KOPT-K1 (cell line): ENCODE data around the gene PLEKHA7.
"Not testable (repeated sequence)": the region's sequence is repeated elsewhere in the genome, so short reads cannot be mapped to it uniquely, and the experiment has no call there.

Experiments used
- H3K27ac ChIP-seq: fragments of 200-600 bp; sonication (generic); 2 replicates; pipeline ENCODE4 v1.5.1; 2016; ENCODE audit warnings: antibody characterized with exemption, mild to moderate bottlenecking, low read depth, low read length; ENCODE audit not compliant: poor library complexity, severe bottlenecking
- H3K36me3 ChIP-seq: fragments of 200-600 bp; sonication (generic); 2 replicates; pipeline ENCODE4 v1.5.1; 2017; ENCODE audit warnings: antibody characterized with exemption, mild to moderate bottlenecking, low read length, moderate library complexity; ENCODE audit not compliant: insufficient read depth
- H3K9me3 ChIP-seq: fragments of 200-600 bp; sonication (generic); 2 replicates; pipeline ENCODE4 v1.5.1; 2017; ENCODE audit warnings: antibody characterized with exemption, low read length, mild to moderate bottlenecking; ENCODE audit not compliant: insufficient read depth, poor library complexity, severe bottlenecking

Gene PLEKHA7

DNA sequence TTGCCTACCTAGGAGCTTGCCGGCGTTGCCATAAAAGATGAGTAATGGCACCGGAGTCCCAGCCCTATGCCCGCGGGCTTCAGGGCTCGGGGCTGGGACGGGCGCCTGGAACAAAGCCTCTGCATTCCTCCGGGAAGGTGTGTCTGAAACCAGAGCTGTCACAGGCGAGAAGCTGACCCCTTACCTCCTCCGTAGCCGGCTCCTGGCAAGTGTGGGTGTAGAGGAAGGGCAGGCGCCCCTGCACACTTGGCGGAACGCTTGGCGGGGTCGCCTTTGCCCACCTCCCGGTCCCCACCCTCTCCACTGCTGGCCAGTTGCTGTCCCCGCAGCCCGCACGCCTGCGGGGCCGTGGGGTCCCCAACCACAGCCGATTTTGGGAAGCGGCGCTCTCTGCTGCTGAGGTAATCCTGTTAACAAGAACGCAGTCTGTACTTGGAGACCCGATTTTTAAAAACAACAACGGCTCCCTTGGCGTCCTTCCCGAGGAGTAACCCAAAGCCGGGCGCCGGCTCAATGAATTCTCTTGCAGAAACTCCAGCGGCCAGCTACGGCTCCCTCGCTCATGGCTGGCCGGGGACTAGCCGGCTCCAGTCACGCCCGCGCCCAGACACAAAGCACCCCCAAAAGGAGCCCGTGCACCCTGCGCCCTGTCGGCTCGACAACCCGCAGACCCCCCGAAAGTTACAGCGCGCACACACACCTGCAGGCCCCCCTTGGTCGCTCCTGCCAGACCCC, 89.2 kb downstream of the PLEKHA7 start:
- Histone ChIP-seq H3K36me3 (no peaks in the 10 kb centered on the region), H3K9me3 (no peaks in the 10 kb centered on the region), H3K27ac (no peak overlapping the region)

GRCh38 chr11:16924462-16924825, 89.8 kb downstream of the PLEKHA7 start:
- no peak overlapping the region for H3K27ac ChIP-seq

GRCh38 chr11:16923987-16924386, 90.2 kb downstream of the PLEKHA7 start:
- no peak overlapping the region for H3K27ac ChIP-seq
- no peaks in the 10 kb centered on the region for H3K36me3 ChIP-seq
- no peaks in the 10 kb centered on the region for H3K9me3 ChIP-seq

More at GRCh38 chr11:16924462-16924825, 89.8 kb downstream of the PLEKHA7 start:
- Histone ChIP-seq H3K36me3 (no peaks in the 10 kb centered on the region), H3K9me3 (no peaks in the 10 kb centered on the region)

- Histone ChIP-seq H3K36me3 (no peaks in the 10 kb centered on the region), H3K27ac (no peak overlapping the region), H3K9me3 (no peaks in the 10 kb centered on the region)
Measured at GRCh38 chr11:16921668-16922067, 92.5 kb downstream of the PLEKHA7 start.

- H3K36me3 ChIP-seq: no peaks in the 10 kb centered on the region
- H3K9me3 ChIP-seq: no peaks in the 10 kb centered on the region
- H3K27ac ChIP-seq: no peak overlapping the region
Measured at GRCh38 chr11:16921019-16921418, 93.2 kb downstream of the PLEKHA7 start.

GRCh38 chr11:16920559-16920958, 93.7 kb downstream of the PLEKHA7 start:
- Histone ChIP-seq H3K36me3 (no peaks in the 10 kb centered on the region), H3K9me3 (no peaks in the 10 kb centered on the region), H3K27ac (no peak overlapping the region)

DNA sequence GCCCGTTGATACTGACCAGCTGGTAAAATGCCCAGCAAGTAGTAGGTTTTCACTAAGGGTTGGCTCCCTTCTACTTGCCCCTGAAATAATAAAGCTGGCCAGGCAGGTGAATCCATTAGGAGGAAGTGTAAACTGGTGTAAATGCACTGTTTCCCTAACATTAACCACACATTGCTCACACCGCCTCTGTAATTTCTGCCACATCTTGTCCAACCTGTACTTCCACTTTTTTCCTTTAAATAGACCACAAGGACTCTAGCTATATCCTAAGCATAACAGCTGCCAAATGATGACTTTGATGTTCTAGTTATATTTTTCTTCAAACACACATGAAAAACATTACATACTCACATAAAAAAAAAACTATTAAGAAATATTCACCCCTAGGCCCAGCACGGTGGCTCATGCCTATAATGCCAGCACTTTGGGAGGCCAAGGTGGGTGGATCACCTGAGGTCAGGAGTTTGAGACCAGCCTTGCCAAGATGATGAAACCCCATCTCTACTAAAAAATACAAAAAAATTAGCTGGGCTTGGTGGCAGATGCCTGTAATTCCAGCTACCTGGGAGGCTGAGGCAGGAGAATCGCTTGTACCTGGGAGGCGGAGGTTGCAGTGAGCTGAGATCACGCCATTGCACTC, 95.6 kb downstream of the PLEKHA7 start:
- not testable (repeated sequence) for H3K9me3 ChIP-seq, H3K27ac ChIP-seq

DNA sequence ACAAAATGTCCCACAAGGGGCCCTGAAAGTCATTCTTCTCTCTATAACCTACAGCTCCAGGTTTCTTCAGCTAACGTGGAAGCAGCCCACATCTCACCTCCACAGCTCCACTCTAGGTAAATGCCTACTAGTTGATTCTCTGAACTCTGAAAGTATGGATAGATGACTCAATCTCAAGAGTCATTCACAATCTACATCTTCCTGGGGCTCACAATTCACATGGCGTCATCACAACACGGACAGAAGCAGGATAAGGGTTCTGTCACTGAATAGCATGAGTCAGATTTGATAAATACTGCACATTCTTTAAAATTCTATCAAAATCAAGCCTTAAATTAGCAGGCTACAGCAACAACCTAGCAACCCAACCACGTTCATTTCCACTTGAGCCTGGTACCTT, 96.3 kb downstream of the PLEKHA7 start:
- H3K9me3 ChIP-seq: no peaks in the 10 kb centered on the region
- H3K27ac ChIP-seq: no peak overlapping the region
- H3K36me3 ChIP-seq: no peaks in the 10 kb centered on the region

More for the DNA sequence above, 95.6 kb downstream of the PLEKHA7 start:
- not testable (repeated sequence) for H3K36me3 ChIP-seq

DNA sequence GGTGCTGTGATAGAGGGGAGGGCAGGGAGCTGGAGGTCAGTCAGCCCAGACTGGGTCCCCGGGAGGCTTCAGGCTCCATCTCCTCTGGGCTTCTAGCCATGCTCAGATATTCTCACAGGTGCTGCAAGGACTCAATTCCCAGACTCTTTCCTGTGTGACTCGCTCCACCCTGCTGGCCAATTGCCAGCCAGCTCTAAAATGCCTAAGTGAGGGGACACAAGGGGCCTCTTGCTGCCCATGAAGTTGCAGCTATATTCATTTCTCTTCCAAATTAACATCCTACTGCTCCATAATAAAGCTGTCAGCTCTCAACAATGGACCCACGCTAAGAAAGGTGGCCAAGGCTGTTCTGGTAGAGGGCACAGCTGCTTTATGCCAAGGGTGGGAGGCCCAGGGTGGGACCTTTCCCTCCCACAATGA, 101.5 kb downstream of the PLEKHA7 start:
- no peak overlapping the region for H3K27ac ChIP-seq
- no peaks in the 10 kb centered on the region for H3K36me3 ChIP-seq
- no peaks in the 10 kb centered on the region for H3K9me3 ChIP-seq

DNA sequence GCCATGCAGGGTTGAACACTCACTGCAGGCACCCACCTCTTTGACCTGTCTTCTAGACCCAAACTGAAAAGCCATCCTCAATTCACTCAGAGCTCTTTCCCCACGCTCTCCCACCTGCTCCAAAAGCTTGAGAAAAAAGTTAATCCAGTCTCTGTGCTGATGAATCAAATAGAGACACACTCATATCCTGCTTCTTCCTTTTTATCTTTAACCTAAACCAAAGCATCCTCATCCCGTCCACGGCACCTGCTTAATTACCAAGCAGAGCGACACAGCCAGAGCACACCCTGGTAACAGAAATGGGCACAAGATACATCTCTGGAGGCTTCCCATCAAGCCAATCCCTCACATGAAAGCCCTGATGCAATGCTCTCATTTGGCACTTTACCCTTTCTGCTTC, 102.6 kb downstream of the PLEKHA7 start:
- no peaks in the 10 kb centered on the region for H3K9me3 ChIP-seq
- H3K27ac ChIP-seq: no peak overlapping the region
- no peaks in the 10 kb centered on the region for H3K36me3 ChIP-seq

GRCh38 chr11:16911186-16911585, 103.0 kb downstream of the PLEKHA7 start:
- Histone ChIP-seq H3K36me3 (no peaks in the 10 kb centered on the region), H3K9me3 (no peaks in the 10 kb centered on the region), H3K27ac (no peak overlapping the region)

GRCh38 chr11:16909359-16910035, 104.7 kb downstream of the PLEKHA7 start:
- H3K36me3 ChIP-seq: no peaks in the 10 kb centered on the region
- H3K27ac ChIP-seq: no peak overlapping the region
- H3K9me3 ChIP-seq: no peaks in the 10 kb centered on the region

DNA sequence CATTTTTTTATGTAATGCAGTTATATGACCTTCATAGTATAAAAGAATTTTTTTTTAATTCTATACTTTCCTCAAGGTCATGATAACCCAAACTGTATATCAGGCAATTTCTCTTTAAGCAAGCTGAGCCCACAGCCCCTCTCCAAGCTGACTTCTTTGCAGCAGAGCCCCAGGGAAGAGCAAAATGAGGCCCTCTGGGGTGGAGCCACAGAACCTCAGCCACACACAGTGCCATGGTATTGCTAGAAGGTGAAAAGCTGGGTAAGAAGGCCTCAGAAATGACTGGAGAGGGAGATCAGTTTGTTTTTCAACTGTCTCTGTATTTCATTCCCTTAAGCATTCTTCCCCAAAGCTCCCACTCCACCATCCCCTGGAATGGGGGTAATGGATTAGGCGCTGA, 108.8 kb downstream of the PLEKHA7 start:
- H3K27ac ChIP-seq: no peak overlapping the region
- H3K36me3 ChIP-seq: no peaks in the 10 kb centered on the region
- H3K9me3 ChIP-seq: no peaks in the 10 kb centered on the region

DNA sequence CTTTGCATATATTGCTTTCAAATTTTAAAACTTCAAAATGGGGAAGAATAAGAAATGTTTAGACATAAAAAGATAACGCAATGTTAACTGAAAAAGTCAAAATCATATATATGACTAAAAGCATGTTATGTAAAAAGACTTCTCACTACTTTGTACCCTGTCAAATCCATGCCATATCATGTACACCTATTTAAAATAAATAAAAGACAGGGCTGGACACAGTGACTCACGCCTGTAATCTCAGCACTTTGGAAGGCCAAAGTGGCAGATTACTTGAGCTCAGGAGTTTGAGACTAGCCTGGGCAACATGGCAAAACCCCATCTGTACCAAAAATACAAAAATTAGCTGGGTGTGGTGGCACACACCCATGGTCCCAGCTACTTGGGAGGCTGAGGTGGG, 109.5 kb downstream of the PLEKHA7 start:
- not testable (repeated sequence) for H3K36me3 ChIP-seq, H3K27ac ChIP-seq, H3K9me3 ChIP-seq

DNA sequence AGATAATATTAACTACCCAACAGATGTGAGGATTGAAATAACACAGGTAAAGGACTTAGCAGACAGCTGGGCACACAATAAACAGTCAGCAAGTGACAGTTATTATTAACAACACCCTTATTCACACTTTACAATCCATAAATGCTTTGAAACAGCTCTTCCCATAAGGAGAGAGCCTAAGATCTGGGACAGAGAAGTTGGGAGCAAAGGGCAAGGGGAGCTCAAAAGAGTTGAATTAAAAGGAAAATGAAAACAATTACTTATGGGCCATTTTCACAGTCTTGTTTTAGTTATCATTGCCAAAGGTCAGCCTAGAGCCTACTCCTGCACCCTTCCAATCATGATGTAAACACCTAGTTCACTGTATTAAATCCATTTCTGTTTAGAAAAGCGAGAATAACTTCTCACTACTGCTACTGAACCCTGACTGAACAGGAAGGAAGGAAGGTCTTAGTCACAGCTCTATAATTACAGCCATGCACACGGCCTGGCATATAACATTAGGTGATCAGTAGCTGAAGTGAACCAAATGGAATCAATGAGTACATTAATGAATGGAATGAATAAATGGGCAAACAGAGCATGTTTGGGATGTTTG, 111.3 kb downstream of the PLEKHA7 start:
- H3K9me3 ChIP-seq: no peaks in the 10 kb centered on the region
- no peak overlapping the region for H3K27ac ChIP-seq
- H3K36me3 ChIP-seq: no peaks in the 10 kb centered on the region
